ENCODE results near the gene PALB2.

GRCh38 chr16:23572394-23572793, 68.7 kb downstream of the PALB2 start:
- TF ChIP-seq MAFK (IDR thresholded peaks at IDR 0.05; ENCODE audit: low read depth, low read length) = no peak
- TF ChIP-seq RAD21 (IDR thresholded peaks at IDR 0.05 in 1 of 2, conservative IDR thresholded peaks at IDR 0.05 in 1 of 2; ENCODE audit: low read depth in 2 of 2, low read length in 2 of 2) = no peak
- TF ChIP-seq GABPA (IDR thresholded peaks at IDR 0.05; ENCODE audit: borderline replicate concordance, insufficient read depth, low read length) = no peak
- no peak for TF ChIP-seq CTCF (IDR thresholded peaks at IDR 0.05; ENCODE audit: control extremely low read depth in 1 of 3, insufficient read depth in 1 of 3, low read depth in 1 of 3, low read length in 3 of 3)
- no peak for TF ChIP-seq CHD2 (IDR thresholded peaks at IDR 0.05; ENCODE audit: low read length)
- no peak for TF ChIP-seq MAX (IDR thresholded peaks at IDR 0.05)

Measured in H1 (cell line).